Measurements from ENCODE around the gene PPM1M. TPM values are rescaled to one million over a fixed set of nuclear protein-coding genes. Genes with fewer than 3 reads are reported as not detected.

The PPM1M gene
- total RNA-seq, 1 donor from 2014 or later = 10.6 TPM

- H3K27me3 Mint-ChIP-seq (ENCODE audit: low read depth) = no peaks in the 10 kb centered on the region
- H3K36me3 Mint-ChIP-seq = no peaks in the 10 kb centered on the region
- H3K4me1 Mint-ChIP-seq = peaks cover 8% of the 10 kb centered on the region
- no peak for DNase-seq (ENCODE audit: low spot score in 2 of 2, unreplicated experiment in 2 of 2)
- no peak for TF ChIP-seq CTCF (IDR thresholded peaks at IDR 0.05; ENCODE audit: unreplicated experiment)
- H3K27ac Mint-ChIP-seq = no peak overlapping the region
- H3K9me3 Mint-ChIP-seq = no peaks in the 10 kb centered on the region
- peak overlapping the region; percentile 99 for H3K4me3 Mint-ChIP-seq
Observed at GRCh38 chr3:52289338-52289746, 43.8 kb downstream of the PPM1M start.

GRCh38 chr3:52289747-52290595 is 44.4 kb downstream of the PPM1M start:
- no peaks in the 10 kb centered on the region for H3K27me3 Mint-ChIP-seq (ENCODE audit: low read depth)
- peaks cover 8% of the 10 kb centered on the region for H3K4me1 Mint-ChIP-seq
- DNase-seq (ENCODE audit: low spot score in 2 of 2, unreplicated experiment in 2 of 2) = no peak
- peak; percentile 29 for TF ChIP-seq CTCF (IDR thresholded peaks at IDR 0.05; ENCODE audit: unreplicated experiment)
- H3K36me3 Mint-ChIP-seq = no peaks in the 10 kb centered on the region
- no peak overlapping the region for H3K4me3 Mint-ChIP-seq
- no peaks in the 10 kb centered on the region for H3K9me3 Mint-ChIP-seq
- H3K27ac Mint-ChIP-seq = no peak overlapping the region

- Mint-ChIP-seq H3K27me3 (ENCODE audit: low read depth) (no peaks in the 10 kb centered on the region), H3K4me3 (no peak overlapping the region), H3K27ac (no peak overlapping the region), H3K9me3 (no peaks in the 10 kb centered on the region), H3K4me1 (peaks cover 8% of the 10 kb centered on the region), H3K36me3 (no peaks in the 10 kb centered on the region)
- TF ChIP-seq CTCF (IDR thresholded peaks at IDR 0.05; ENCODE audit: unreplicated experiment) = no peak
- DNase-seq (ENCODE audit: low spot score in 2 of 2, unreplicated experiment in 2 of 2) = no peak
Observed at GRCh38 chr3:52290596-52291507, 45.3 kb downstream of the PPM1M start.

- H3K27ac Mint-ChIP-seq = no peak overlapping the region
- no peak overlapping the region for H3K4me3 Mint-ChIP-seq
- no peaks in the 10 kb centered on the region for H3K27me3 Mint-ChIP-seq (ENCODE audit: low read depth)
- TF ChIP-seq CTCF (IDR thresholded peaks at IDR 0.05; ENCODE audit: unreplicated experiment) = no peak
- no peaks in the 10 kb centered on the region for H3K9me3 Mint-ChIP-seq
- DNase-seq (ENCODE audit: low spot score in 2 of 2, unreplicated experiment in 2 of 2) = no peak
- H3K4me1 Mint-ChIP-seq = peaks cover 12% of the 10 kb centered on the region
- no peaks in the 10 kb centered on the region for H3K36me3 Mint-ChIP-seq
Observed at GRCh38 chr3:52291508-52292181, 46.1 kb downstream of the PPM1M start.

- no peak for DNase-seq (ENCODE audit: low spot score in 2 of 2, unreplicated experiment in 2 of 2)
Observed at GRCh38 chr3:52292247-52293065, 46.9 kb downstream of the PPM1M start.

More at GRCh38 chr3:52292247-52293065, 46.9 kb downstream of the PPM1M start:
- no peak for TF ChIP-seq CTCF (IDR thresholded peaks at IDR 0.05; ENCODE audit: unreplicated experiment)
- H3K27me3 Mint-ChIP-seq (ENCODE audit: low read depth) = no peaks in the 10 kb centered on the region
- no peaks in the 10 kb centered on the region for H3K36me3 Mint-ChIP-seq
- H3K4me1 Mint-ChIP-seq = peaks cover 13% of the 10 kb centered on the region
- H3K27ac Mint-ChIP-seq = no peak overlapping the region
- H3K4me3 Mint-ChIP-seq = no peak overlapping the region
- H3K9me3 Mint-ChIP-seq = no peaks in the 10 kb centered on the region

Data from mesothelial cell of epicardium (in vitro differentiated cells).